SK-N-SH (cell line): ENCODE results near the gene DCTN4. TPM values are rescaled to one million over a fixed set of nuclear protein-coding genes. Genes with fewer than 3 reads are reported as not detected.

ENCODE experiments used
- CTCF ChIA-PET: fragments of 300-600, 350-600 bp; formaldehyde crosslinking; extraction: SDS; loops from one replicate; lab custom pipeline; 2021; lab: Yijun Ruan, JAX
- POLR2A ChIA-PET: fragments of 350-600 bp; sonication (Branson Sonifier 250); formaldehyde crosslinking; extraction: SDS; loops from one replicate; lab custom pipeline; 2020; ENCODE audit warnings: antibody characterized with exemption, inconsistent platforms; lab: Yijun Ruan, JAX
- DNase-seq: peaks from one replicate; pipeline ENCODE4 v3.0.0; 2012
- H2AFZ ChIP-seq: fragments of 200-600 bp; sonication (generic); 2 replicates; pipeline ENCODE4 v1.8.1; 2016; ENCODE audit warnings: antibody characterized with exemption, mild to moderate bottlenecking, low read depth
- H3F3A ChIP-seq: fragments of 200-600 bp; sonication (generic); replicated peaks from 2 replicates; pipeline ENCODE3; 2016; ENCODE audit warnings: antibody characterized with exemption, mild to moderate bottlenecking; ENCODE audit not compliant: insufficient read depth
- H3K27ac ChIP-seq, 2 experiments: fragments of 200-500 bp in 1 of 2; fragments of 200-600 bp in 1 of 2; sonication (Bioruptor generic) in 1 of 2; sonication (generic), shearing (Covaris generic) in 1 of 2; 2 replicates each; pipeline versions ENCODE4 v1.5.1 to v1.6.1; 2014 to 2016; ENCODE audit warnings: low read depth in 2 of 2, inconsistent platforms in 1 of 2, low read length in 1 of 2, mild to moderate bottlenecking in 1 of 2, mixed read lengths in 1 of 2
- H3K27me3 ChIP-seq: fragments of 200-600 bp; sonication (generic), shearing (Covaris generic); 2 replicates; pipeline ENCODE4 v1.6.1; 2016; ENCODE audit warnings: mixed run types; ENCODE audit not compliant: insufficient read depth
- H3K36me3 ChIP-seq, 2 experiments: fragments of 200-500 bp in 1 of 2; fragments of 200-600 bp in 1 of 2; sonication (Bioruptor generic) in 1 of 2; sonication (generic) in 1 of 2; replicated peaks in 1 of 2; 2 replicates each; pipeline versions ENCODE3 to v1.5.1; 2014 to 2016; ENCODE audit warnings: low read length in 1 of 2, mild to moderate bottlenecking in 1 of 2; ENCODE audit not compliant: insufficient read depth in 2 of 2, control insufficient read depth in 1 of 2
- H3K4me1 ChIP-seq, 2 experiments: fragments of 200-500 bp in 1 of 2; fragments of 200-600 bp in 1 of 2; sonication (Bioruptor generic) in 1 of 2; sonication (generic), shearing (Covaris generic) in 1 of 2; 2 replicates each; pipeline versions ENCODE4 v1.5.1 to v1.6.1; 2014 to 2016; ENCODE audit warnings: low read depth in 1 of 2, low read length in 1 of 2, mixed run types in 1 of 2; ENCODE audit not compliant: insufficient read depth in 2 of 2, control insufficient read depth in 1 of 2
- H3K4me2 ChIP-seq: fragments of 200-600 bp; sonication (generic), shearing (Covaris generic); 2 replicates; pipeline ENCODE4 v1.6.1; 2017; ENCODE audit warnings: mixed run types
- H3K4me3 ChIP-seq, 2 experiments: fragments of 200-500 bp in 1 of 2; fragments of 200-600 bp in 1 of 2; sonication (Bioruptor generic) in 1 of 2; sonication (generic), shearing (Covaris generic) in 1 of 2; 2 replicates each; pipeline versions ENCODE4 v1.5.1 to v1.8.1; 2014 to 2016; ENCODE audit warnings: low read depth in 2 of 2, inconsistent platforms in 1 of 2, low read length in 1 of 2, mild to moderate bottlenecking in 1 of 2, mixed read lengths in 1 of 2, moderate library complexity in 1 of 2
- H3K79me2 ChIP-seq: fragments of 200-600 bp; sonication (generic); 2 replicates; pipeline ENCODE4 v1.8.1; 2017; ENCODE audit warnings: mild to moderate bottlenecking; ENCODE audit not compliant: insufficient read depth
- H3K9ac ChIP-seq: fragments of 200-600 bp; sonication (generic); 2 replicates; pipeline ENCODE4 v1.6.1; 2017; ENCODE audit warnings: mixed run types
- H3K9me2 ChIP-seq: fragments of 200-600 bp; sonication (generic); 2 replicates; pipeline ENCODE4 v1.6.1; 2017; ENCODE audit warnings: mixed run types
- H3K9me3 ChIP-seq: fragments of 200-600 bp; sonication (generic); 2 replicates; pipeline ENCODE4 v1.6.1; 2017; ENCODE audit warnings: mixed run types, mild to moderate bottlenecking, moderate library complexity
- H4K20me1 ChIP-seq: fragments of 200-600 bp; sonication (generic); 2 replicates; pipeline ENCODE4 v1.6.1; 2017; ENCODE audit warnings: mild to moderate bottlenecking, mixed run types; ENCODE audit not compliant: insufficient read depth
- FOSL2 ChIP-seq: IDR thresholded peaks from 2 replicates; pipeline ENCODE4 v1.4.0; 2012; ENCODE audit warnings: low read depth, mild to moderate bottlenecking, moderate library complexity, borderline replicate concordance
- IRF3 ChIP-seq: fragments of 150-350 bp; IDR thresholded peaks from 2 replicates; pipeline ENCODE4 v1.6.1; 2016; ENCODE audit warnings: mild to moderate bottlenecking, low read depth, low read length
- JUND ChIP-seq: IDR thresholded peaks from 2 replicates; pipeline ENCODE4 v1.4.0; 2012
- MAX ChIP-seq: IDR thresholded peaks from 2 replicates; pipeline ENCODE4 v1.4.0; 2012; ENCODE audit warnings: low read depth
- MXI1 ChIP-seq: IDR thresholded peaks from 2 replicates; pipeline ENCODE4 v1.6.1; 2012; ENCODE audit warnings: mild to moderate bottlenecking, low read depth, low read length, improper control_type of control experiment
- NFIC ChIP-seq: IDR thresholded peaks from 2 replicates; pipeline ENCODE4 v1.4.0; 2012; ENCODE audit warnings: borderline replicate concordance
- NRF1 ChIP-seq: IDR thresholded peaks from 2 replicates; pipeline ENCODE4 v1.6.1; 2012; ENCODE audit warnings: low read depth, mild to moderate bottlenecking, low read length
- POLR2AphosphoS5 ChIP-seq: IDR thresholded peaks from 2 replicates; pipeline ENCODE4 v1.6.1; 2012; ENCODE audit warnings: low read depth, low read length
- RCOR1 ChIP-seq: fragments of 150-350 bp; IDR thresholded peaks from 2 replicates; pipeline ENCODE4 v1.6.1; 2017; ENCODE audit warnings: antibody characterized with exemption, low read length
- RFX5 ChIP-seq: IDR thresholded peaks from 2 replicates; pipeline ENCODE4 v1.6.1; 2012; ENCODE audit warnings: mild to moderate bottlenecking, improper control_type of control experiment, low read length
- RXRA ChIP-seq: IDR thresholded peaks from 2 replicates; pipeline ENCODE4 v1.4.0; 2012; ENCODE audit warnings: low read depth, mild to moderate bottlenecking, borderline replicate concordance
- SIN3A ChIP-seq: IDR thresholded peaks from 2 replicates; pipeline ENCODE4 v1.6.1; 2012; ENCODE audit warnings: low read depth, mild to moderate bottlenecking, low read length, moderate library complexity, borderline replicate concordance
- SMC3 ChIP-seq: IDR thresholded peaks from 2 replicates; pipeline ENCODE4 v1.6.1; 2012; ENCODE audit warnings: low read depth, low read length, improper control_type of control experiment
- TAF1 ChIP-seq: IDR thresholded peaks from 2 replicates; pipeline ENCODE4 v1.6.1; 2012; ENCODE audit warnings: low read depth, mild to moderate bottlenecking, low read length, moderate library complexity, borderline replicate concordance
- TCF12 ChIP-seq: IDR thresholded peaks from 2 replicates; pipeline ENCODE4 v1.4.0; 2012
- WGBS: methylation state at CpG from one replicate; pipeline ENCODE4 v1.1.6; 2017; ENCODE audit warnings: low lambda C conversion rate; 5-methylcytosine and 5-hydroxymethylcytosine counted together
- polyA plus RNA-seq, 3 experiments: library from polyadenylated mRNA; depleted of rRNA; stranded (reverse); fragments of >200 nt; gene quantifications; 2 replicates each; pipeline ENCODE4 v1.2.3, GENCODE V29; 2012
- TF ChIP-seq, protein P1 (sequence below): fragments of 200-600 bp; sonication (generic); IDR thresholded peaks from 2 replicates; pipeline ENCODE4 v1.6.1; 2017; ENCODE audit warnings: antibody characterized with exemption, mild to moderate bottlenecking, moderate library complexity

Gene DCTN4
- polyA plus RNA-seq, 1 of the 3 experiments (the other 2 are of a cell fraction): 22.8 TPM

GRCh38 chr5:150782850-150783249 is 24.0 kb upstream of the DCTN4 start:
- ChIA-PET CTCF (interaction anchor here (0.8 to 2.8 kb wide), 3 partner anchors 64 to 223 kb away, joined by 3 to 10 read pairs (median 4); partner anchors contain the start of gene RBM22), POLR2A (no interaction called here)
- DNase-seq: no peak
- Histone ChIP-seq H3F3A (peaks cover 42% of the 10 kb centered on the region), H3K4me3 (peak overlapping the region in 1 of 2 experiments; percentile 8; a peak in 1 of 4 replicates), H3K9ac (peak overlapping the region; percentile 45), H3K27ac (peak overlapping the region; percentile 67 to 85), H3K36me3 (peaks cover 0 to 12% of the 10 kb centered on the region in 2 experiments), H3K27me3 (no peaks in the 10 kb centered on the region), H3K79me2 (peaks cover 80% of the 10 kb centered on the region), H3K9me3 (no peaks in the 10 kb centered on the region; the same call in 1 of the 2 replicates), H3K9me2 (no peaks in the 10 kb centered on the region), H3K4me2 (peak overlapping the region; percentile 86), H3K4me1 (peaks cover 14 to 58% of the 10 kb centered on the region in 2 experiments; a peak in 3 of 4 replicates), H2AFZ (no peak overlapping the region), H4K20me1 (no peaks in the 10 kb centered on the region)
- WGBS: 92% methylated on average over 3 of the region's 3 CpGs
- no peak for TF ChIP-seq MAX
- TF ChIP-seq, protein P1, sequence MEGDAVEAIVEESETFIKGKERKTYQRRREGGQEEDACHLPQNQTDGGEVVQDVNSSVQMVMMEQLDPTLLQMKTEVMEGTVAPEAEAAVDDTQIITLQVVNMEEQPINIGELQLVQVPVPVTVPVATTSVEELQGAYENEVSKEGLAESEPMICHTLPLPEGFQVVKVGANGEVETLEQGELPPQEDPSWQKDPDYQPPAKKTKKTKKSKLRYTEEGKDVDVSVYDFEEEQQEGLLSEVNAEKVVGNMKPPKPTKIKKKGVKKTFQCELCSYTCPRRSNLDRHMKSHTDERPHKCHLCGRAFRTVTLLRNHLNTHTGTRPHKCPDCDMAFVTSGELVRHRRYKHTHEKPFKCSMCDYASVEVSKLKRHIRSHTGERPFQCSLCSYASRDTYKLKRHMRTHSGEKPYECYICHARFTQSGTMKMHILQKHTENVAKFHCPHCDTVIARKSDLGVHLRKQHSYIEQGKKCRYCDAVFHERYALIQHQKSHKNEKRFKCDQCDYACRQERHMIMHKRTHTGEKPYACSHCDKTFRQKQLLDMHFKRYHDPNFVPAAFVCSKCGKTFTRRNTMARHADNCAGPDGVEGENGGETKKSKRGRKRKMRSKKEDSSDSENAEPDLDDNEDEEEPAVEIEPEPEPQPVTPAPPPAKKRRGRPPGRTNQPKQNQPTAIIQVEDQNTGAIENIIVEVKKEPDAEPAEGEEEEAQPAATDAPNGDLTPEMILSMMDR: no peak
- TF ChIP-seq RCOR1: no peak
- TF ChIP-seq TAF1: no peak
- no peak for TF ChIP-seq POLR2AphosphoS5
- no peak for TF ChIP-seq IRF3

DNA sequence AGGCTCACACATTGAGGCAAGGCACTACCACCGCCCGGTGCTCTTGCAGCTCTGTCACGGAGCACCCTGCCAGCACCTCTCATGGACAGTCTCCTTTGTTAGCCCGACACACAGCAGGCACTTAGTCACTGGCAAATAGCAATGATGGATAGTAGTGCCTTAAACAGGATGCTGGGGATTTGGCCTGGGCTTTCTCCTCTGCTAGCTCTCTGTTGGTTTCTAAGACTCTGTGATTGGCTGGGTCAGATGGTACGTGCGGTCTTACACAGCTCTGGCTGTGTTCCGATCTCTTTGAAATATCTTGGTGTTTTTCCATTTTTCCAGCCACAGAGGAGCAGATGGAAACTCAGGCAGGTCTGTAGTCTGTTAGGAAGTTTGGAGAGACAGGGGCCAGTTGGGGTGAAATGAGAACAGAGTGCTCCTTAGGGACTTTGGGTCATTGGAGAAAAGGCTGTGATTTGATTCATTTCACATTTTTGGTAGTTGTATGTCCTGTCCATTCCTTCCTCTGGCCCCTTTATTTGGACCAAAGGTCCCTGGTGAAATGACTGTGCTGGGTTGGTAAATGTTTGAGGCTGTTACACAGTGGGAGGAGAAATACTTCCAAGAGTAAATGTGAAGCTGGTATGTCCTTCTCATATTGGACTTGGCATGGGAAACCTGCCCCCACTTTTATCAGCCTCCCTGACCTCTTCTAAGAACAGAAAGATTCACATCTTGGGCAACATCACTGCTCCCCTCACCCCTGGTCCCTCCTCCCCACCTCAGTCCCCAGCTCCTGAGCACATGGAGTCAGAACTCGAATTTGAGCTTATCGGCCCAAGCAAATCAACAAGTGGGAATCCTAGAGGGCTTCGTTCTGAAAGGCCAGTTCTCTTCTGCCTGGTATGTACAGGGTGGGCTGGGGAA is 23.1 kb upstream of the DCTN4 start:
- CTCF ChIA-PET: interaction anchor here (1.1 to 2.8 kb wide), 3 partner anchors 65 to 99 kb away, joined by 3 to 10 read pairs (median 3); partner anchors contain the start of gene RBM22
- Histone ChIP-seq H3K9me2 (no peaks in the 10 kb centered on the region), H3K4me1 (peaks cover 16 to 62% of the 10 kb centered on the region in 2 experiments; a peak in 3 of 4 replicates), H3K9me3 (no peaks in the 10 kb centered on the region; the same call in 1 of the 2 replicates), H3K4me2 (peak overlapping the region; percentile 86), H3F3A (peaks cover 39% of the 10 kb centered on the region), H3K79me2 (peaks cover 76% of the 10 kb centered on the region), H3K36me3 (peaks cover 0 to 12% of the 10 kb centered on the region in 2 experiments), H4K20me1 (no peaks in the 10 kb centered on the region), H2AFZ (no peak overlapping the region), H3K27ac (peak overlapping the region; percentile 51 to 85), H3K9ac (peak overlapping the region; percentile 45), H3K27me3 (no peaks in the 10 kb centered on the region), H3K4me3 (peak overlapping the region in 1 of 2 experiments; percentile 85; a peak in 2 of 4 replicates)
- POLR2A ChIA-PET: interaction anchor here (0.6 to 1.2 kb wide), 2 partner anchors 222 to 232 kb away, joined by 3 to 5 read pairs; no protein-coding TSS in a partner anchor
- WGBS: 56% methylated on average over 10 of the region's 10 CpGs
- DNase-seq: no peak
- TF ChIP-seq MAX (0 out of 2 replicates have a peak, but pooled peaks have one; percentile 25), MXI1 (no peak), NRF1 (no peak), NFIC (peak; percentile 89), FOSL2 (peak; percentile 47; the same call in 1 of the 2 replicates), JUND (peak; percentile 68), TCF12 (peak; percentile 85; the same call in 1 of the 2 replicates), RFX5 (no peak), IRF3 (no peak), RXRA (no peak), SMC3 (no peak), SIN3A (peak; percentile 73; the same call in 1 of the 2 replicates)
